Head of caudate nucleus (tissue), 42 donors: ENCODE results near the gene ZNF669.

Experiments
- DNase-seq, 42 donors: peaks; one replicate each; pipeline versions ENCODE4 v3.0.0 to v3.0.0-alpha.2; 2020 to 2021; ENCODE audit warnings: mixed read lengths in 7 of 42
- intact Hi-C: fragments of 100-400 bp; cut with DNase I; formaldehyde crosslinking; loops from one replicate; pipeline ENCODE4 v1.15.0; 2022

ZNF669 gene

GRCh38 chr1:247113094-247113497, 8.9 kb upstream of the ZNF669 start:
- intact Hi-C loops: no loop called here
- DNase-seq: peak in 1 of 42 donors; percentile 43

DNA sequence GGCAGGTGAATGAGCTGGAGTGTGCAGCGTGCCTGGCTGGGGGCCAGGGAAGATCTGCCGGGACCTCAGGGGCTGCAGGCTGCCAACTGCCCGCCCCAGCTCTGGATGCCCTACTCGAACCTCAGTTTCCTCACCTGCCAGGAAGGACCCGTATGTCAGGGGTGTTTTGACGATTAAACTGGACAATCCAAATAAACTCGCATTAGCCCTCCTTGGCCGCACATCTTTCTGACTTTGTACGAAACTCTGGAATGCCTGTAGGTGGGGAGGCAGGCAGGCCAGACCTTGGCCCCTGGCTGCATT, 8.3 kb upstream of the ZNF669 start:
- intact Hi-C loops: no loop called here
- DNase-seq: no peak

- DNase-seq: peak in 37 of 42 donors; percentile 27 to 82 (median 57)
- intact Hi-C loops: no loop called here
These were observed 7.7 kb upstream of the ZNF669 start for GRCh38 chr1:247111700-247112478.

GRCh38 chr1:247111259-247111699, 7.1 kb upstream of the ZNF669 start:
- DNase-seq: peak in 2 of 42 donors; percentile 7 to 34
- intact Hi-C loops: no loop called here

GRCh38 chr1:247110627-247111258, 6.6 kb upstream of the ZNF669 start:
- intact Hi-C loops: no loop called here
- peak in 30 of 42 donors; percentile 23 to 79 (median 48) for DNase-seq

DNA sequence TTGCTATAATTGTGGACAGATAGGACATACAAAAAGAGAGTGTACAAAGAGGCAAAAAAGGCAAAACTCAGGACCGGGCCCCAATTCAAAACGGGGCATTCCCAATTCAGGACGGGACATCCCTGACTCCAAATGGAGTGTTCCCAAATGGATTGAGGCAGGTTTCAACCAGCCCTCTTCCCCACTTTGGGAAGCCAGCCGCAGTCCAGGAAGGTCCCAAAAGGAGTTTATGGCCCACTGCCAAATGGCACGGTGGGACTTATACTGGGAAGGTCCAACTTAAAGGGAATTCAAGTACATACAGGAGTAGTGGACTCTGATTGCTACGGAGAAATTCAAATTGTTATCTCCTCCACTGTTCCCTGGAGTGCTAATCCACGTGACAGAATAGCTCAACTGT, 3.5 kb upstream of the ZNF669 start:
- intact Hi-C loops: loop anchor here (10.0 kb wide), 1 partner anchor 173 kb away; the partner anchor contains the start of gene AHCTF1
- DNase-seq: peak in 1 of 42 donors; percentile 18

DNA sequence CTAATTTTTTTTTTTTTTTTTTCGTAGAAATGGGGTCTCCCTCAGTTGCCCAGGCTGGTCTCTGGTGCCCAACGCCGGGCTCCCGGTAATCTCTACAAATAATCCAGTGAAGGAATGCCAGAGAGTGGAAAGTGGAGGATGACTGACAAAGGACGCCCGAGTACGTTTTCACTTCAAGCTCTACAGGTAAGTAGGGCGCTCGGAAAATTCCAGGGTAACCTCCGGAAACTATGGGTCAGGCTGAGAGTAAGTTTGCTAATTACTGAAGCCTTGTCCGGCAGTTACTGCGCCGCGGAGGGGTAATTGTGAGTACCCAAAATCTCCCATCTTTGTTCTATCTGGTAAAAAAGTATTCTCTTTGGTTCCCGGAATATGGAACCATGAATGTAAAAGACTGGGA, 1.8 kb upstream of the ZNF669 start:
- intact Hi-C loops: loop anchor here (10.0 kb wide), 1 partner anchor 171 kb away; the partner anchor contains the start of gene AHCTF1
- no peak for DNase-seq

DNA sequence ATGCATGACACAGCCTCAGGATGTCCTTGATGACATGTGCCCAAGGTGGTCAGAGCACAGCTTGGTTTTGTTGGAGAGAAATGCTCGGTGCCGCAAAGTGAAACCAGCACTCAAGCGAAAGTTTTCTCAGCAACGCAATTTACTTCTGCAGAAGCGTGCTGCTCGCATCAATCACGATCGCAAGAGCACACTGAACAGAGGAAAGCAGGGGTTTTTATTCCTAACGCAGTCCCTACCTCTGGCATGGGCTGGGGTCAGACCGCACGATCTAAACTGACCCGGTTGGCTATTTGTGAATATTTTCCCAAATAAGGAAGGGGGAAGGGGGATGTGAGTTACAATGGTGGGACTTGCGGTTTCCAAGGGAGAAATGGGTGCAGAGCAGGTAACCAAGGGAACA, 809 bp upstream of the ZNF669 start:
- DNase-seq: no peak
- intact Hi-C loops: loop anchor here (10.0 kb wide), 1 partner anchor 170 kb away; the partner anchor contains the start of gene AHCTF1

DNA sequence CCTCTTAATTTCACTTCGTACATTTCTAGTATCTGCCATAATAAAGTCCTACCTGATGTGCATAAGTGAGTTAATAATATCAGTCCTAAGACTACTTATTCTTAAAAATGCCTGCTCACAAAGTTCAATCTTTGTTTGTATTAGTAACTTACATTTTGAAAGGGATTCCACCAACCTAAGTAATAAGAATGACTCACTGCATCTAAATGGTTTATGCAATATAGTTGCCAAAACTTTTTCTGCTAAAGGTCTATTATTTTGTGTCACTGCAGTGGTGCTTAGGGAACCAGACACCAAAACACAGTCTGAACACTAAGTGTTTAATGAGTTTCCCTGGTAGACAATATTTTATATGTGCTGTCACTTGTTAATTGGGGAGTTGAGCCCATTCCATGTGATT, 1.8 kb downstream of the ZNF669 start:
- DNase-seq: no peak
- intact Hi-C loops: loop anchor here (10.0 kb wide), 1 partner anchor 168 kb away; the partner anchor contains the start of gene AHCTF1

GRCh38 chr1:247100676-247101279, 3.4 kb downstream of the ZNF669 start:
- intact Hi-C loops: loop anchor here (10.0 kb wide), 1 partner anchor 166 kb away; the partner anchor contains the start of gene AHCTF1
- no peak for DNase-seq

- intact Hi-C loops: no loop called here
- DNase-seq: no peak
These were observed 7.2 kb downstream of the ZNF669 start for GRCh38 chr1:247096958-247097357.

- intact Hi-C loops: no loop called here
- no peak for DNase-seq
These were observed 7.6 kb downstream of the ZNF669 start for GRCh38 chr1:247096544-247096943.

GRCh38 chr1:247096112-247096511, 8.0 kb downstream of the ZNF669 start:
- no peak for DNase-seq
- intact Hi-C loops: no loop called here

DNA sequence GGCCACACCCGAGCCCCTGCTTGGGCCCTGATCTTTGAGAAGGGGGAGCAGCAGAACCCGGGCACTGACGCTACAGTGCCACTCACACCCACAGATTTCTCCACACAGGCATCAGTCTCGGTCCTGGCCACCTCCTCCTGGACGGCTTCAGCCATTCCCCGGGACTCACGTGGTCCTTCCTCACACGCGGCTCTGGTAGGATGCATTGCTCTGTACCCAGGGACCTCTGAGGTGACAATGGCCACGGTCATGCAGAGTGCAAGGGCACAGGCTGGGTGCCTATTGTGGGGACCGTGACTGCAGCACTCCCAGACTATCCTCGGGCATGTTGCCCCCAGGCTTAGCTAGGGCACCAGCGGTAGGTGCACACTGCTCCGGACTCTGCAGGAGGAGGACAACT, 13.7 kb downstream of the ZNF669 start:
- intact Hi-C loops: no loop called here

GRCh38 chr1:247089616-247090375, 14.4 kb downstream of the ZNF669 start:
- intact Hi-C loops: no loop called here
- peak in 1 of 42 donors; percentile 12 for DNase-seq

More for the DNA sequence above, 13.7 kb downstream of the ZNF669 start:
- DNase-seq: peak in 1 of 42 donors; percentile 10

DNA sequence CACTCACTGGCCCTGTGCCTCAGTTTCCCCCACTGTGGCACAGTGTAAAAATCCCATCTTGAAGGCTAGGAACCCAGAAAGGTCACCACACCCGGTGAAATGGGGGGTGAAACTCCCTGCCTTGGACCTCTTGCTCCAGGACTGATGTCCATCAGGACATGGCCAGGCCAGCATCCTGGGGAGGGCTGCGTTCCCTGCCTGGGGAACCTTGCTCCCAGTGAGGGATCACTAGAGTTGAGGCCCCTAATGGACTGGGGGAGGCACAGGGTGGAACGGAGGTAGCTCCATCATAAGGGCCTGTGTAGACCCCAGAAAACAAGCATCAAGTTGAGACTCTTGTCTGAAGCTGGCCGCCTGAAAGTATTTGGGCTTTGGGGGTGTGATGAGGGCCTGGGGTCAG, 15.2 kb downstream of the ZNF669 start:
- intact Hi-C loops: no loop called here
- peak in 1 of 42 donors; percentile 20 for DNase-seq

DNA sequence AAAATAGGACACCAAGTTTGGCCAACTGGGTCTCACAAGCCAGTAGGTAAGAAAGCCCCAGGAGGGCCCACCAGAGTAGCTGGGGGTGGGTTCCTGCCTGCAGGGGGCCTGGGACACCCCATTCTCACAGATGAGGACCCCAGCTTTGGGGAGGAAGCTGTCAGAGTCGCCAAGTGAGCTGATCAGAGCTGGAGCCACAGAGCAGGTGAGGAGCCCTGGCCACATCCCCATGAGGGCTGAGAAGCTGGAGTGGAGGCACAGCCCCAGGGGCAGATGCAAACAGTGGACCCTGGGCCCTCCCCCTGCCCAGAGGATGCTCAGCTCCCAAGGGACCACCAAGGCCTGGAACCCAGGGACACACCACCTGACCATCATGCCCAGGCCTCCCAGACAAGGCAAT, 16.9 kb downstream of the ZNF669 start:
- no peak for DNase-seq
- intact Hi-C loops: no loop called here

GRCh38 chr1:247085310-247085709, 18.8 kb downstream of the ZNF669 start:
- DNase-seq: no peak
- intact Hi-C loops: no loop called here

- intact Hi-C loops: no loop called here
- DNase-seq: no peak
These were observed 19.4 kb downstream of the ZNF669 start for GRCh38 chr1:247084771-247085170.
